ENCODE results near the gene TTLL5.

- no peak for TF ChIP-seq CTCF (IDR thresholded peaks at IDR 0.05; ENCODE audit: insufficient read depth, low read length, poor library complexity, severe bottlenecking)
- TF ChIP-seq EZH2phosphoT487 (conservative IDR thresholded peaks at IDR 0.05; ENCODE audit: low read length): no peak
Observed at GRCh38 chr14:75784314-75784686, 123.3 kb downstream of the TTLL5 start.

Data from SU-DHL-6 (cell line).